GM19099 (cell line): ENCODE results near the gene SORCS2.

Experiments used
- POLR2A ChIP-seq: IDR thresholded peaks from 3 replicates; pipeline ENCODE4 v1.6.1; 2011; ENCODE audit warnings: low read depth; ENCODE audit not compliant: insufficient read length; ENCODE audit errors: extremely low read depth

SORCS2 gene

GRCh38 chr4:7200801-7201200 is 8.5 kb downstream of the SORCS2 start:
- TF ChIP-seq POLR2A, result no peak

- TF ChIP-seq POLR2A, result no peak
These were observed 9.3 kb downstream of the SORCS2 start for GRCh38 chr4:7201420-7202305.

DNA sequence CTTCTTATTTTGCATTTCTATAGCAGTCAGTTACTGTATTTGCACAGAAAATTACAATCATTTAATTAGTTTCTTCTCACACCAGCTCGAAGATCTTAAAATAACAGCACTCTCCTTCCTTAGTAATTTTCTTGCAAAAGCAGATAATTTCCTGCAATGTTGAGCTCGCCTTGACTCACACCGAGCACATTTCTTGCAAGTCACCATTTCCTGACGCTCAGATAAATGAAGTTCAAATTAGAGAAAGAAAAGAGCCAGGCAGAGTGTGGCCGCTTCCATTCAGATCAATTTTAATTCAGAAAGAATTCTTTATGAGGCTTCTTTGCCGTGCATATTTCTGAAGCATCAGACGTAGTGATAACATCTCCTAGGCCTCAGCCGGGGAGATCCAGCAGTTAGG is 10.1 kb downstream of the SORCS2 start:
- TF ChIP-seq POLR2A, result no peak

DNA sequence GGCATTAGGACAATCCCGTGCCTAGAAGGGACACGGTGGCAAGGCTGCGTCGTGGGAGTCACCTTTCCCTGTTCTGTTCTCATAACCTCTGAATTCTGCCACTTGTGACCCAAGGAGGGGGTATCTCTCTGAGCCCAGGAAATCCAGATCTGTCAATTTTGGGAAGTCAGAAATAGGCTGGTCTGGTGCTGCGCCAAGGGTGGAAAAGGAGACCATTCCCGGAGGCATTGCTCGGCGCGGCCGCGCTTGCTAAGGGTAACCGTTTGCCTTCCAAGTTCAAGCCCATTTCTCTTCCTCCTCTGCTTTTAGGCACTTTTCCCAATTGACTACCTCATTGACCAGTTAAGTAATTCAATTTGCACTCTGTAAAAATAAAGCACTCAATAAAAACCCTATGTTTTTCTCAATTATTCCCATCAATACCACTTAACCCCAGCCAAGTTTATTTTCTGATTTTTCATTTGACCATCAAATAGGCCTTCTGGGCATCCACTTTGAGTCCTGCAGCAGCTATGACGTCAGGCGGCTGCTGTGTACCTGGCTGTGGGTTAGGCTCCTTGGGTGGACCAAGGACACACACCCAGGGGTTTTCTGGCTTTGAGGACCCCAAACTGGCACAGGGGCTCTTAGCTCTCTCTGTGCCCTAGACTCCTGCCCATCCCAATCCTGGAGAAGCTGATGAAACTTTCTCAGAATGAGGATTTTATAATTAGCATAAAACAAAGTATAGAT is 12.5 kb downstream of the SORCS2 start:
- no peak for TF ChIP-seq POLR2A

DNA sequence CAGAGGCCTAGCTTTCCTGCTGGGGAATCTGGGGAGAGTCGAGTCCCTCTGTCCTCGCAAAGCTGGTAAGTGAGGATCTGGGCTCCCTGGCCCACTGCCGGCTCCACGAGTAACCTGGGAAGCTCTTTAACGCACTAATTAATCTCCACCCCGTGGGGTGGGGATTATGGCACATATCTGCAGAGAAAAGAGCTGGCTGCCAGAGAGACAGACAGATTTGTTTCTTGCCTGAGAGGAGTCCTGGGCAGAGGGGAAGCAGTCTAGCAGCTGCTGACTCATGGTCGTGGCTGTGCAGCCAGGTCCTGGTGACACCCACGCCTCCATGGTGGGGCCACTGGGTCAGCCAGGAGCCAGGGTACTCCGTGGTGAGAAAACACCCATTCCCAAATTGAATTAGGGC is 14.0 kb downstream of the SORCS2 start:
- no peak for TF ChIP-seq POLR2A

GRCh38 chr4:7206911-7207567 is 14.7 kb downstream of the SORCS2 start:
- no peak for TF ChIP-seq POLR2A

DNA sequence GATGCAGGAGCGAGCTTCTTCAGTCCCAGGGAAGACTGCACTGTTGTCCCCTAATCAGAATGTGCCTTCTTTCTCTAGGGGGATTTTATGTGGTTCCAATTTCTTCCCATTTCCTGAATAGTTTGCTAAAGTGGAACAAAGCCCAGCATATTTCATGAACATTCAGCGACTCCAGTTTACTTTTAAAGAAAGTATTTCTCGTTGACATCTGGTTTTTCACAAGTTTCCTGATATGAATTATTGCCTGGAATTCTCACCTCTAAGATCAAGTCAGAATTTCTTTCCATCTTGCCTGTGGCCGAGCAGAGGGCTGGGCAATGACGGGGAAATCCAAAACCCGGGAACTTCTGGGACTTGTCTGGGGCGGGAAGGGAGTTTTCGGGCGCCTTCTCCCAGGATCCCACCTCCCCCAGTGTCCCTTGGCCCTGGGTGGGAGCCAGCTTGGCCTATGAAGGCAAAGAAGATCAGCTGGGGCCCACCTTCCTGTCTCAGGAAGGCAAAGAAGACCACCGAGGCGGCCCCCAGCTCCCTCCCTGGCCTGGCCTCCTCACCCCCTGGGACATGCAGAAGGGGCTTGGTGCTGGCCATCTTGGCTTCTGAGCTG is 15.4 kb downstream of the SORCS2 start:
- TF ChIP-seq POLR2A, result no peak

GRCh38 chr4:7208509-7209451 is 16.4 kb downstream of the SORCS2 start:
- no peak for TF ChIP-seq POLR2A

GRCh38 chr4:7209699-7210098 is 17.4 kb downstream of the SORCS2 start:
- TF ChIP-seq POLR2A, result no peak

DNA sequence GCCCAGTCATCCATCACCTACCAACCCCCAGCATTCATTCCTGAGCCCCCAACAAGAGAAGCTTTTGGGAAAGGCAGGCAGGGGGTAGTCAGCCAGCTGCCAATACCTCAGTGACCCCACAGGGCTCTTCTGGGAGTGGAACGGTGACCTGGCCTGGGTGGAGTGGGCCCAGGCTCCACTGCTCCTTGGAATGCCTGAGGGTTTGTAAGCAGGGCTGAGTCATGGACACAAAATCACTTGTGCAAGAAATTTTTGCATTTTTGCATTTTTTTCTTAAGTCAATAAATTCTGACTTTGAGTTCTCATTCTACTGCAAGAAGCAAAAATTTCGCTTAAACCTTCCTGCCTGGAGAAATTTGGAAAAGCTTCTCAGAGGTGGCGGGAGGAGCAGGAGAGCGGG is 18.5 kb downstream of the SORCS2 start:
- no peak for TF ChIP-seq POLR2A

GRCh38 chr4:7212101-7212674 is 19.9 kb downstream of the SORCS2 start:
- TF ChIP-seq POLR2A, result no peak

GRCh38 chr4:7212921-7213320 is 20.6 kb downstream of the SORCS2 start:
- TF ChIP-seq POLR2A, result no peak

DNA sequence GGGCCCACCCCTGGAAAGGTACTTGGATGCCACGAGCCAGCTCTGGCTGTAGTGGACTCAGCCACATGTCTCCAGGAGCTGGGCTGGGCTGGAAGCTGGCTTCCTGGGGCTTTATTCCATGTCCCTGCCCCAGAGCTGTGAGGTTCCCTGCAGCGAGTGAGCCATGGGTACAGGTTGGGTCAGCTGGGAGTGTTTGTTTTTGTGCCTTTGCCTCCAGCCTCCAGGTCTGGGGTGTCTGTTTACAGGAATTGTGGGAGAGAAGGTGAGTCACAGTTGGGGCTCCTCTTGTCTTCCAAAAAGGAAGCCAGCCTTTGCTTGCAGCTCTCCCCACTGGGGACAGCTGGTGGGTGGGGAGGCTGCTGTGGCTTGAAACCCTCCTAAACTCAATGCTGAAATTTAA is 21.5 kb downstream of the SORCS2 start:
- no peak for TF ChIP-seq POLR2A

DNA sequence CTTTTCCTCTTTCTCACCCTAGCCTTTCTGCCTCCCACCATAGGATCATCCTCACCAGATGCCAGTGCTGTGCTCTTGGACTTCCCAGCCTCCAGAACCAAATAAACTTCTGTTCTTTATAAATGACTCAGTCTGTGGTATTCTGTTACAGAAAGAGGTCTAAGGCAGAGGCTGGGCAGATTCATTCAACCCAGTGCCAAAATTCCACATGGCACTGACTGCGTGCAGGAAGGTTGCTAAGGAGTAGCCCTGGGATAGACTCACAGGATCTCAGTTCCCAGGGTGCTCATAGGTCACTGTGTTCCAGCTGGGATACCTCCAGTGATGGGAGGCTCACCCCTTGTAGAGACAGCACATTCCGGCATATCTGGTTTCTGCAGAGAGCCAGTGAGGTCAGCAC is 22.0 kb downstream of the SORCS2 start:
- no peak for TF ChIP-seq POLR2A
